ENCODE measurements around the gene GFOD1. TPM values are rescaled to one million over a fixed set of nuclear protein-coding genes. Genes with fewer than 3 reads are reported as not detected.

GFOD1 gene
- total RNA-seq, 4 donors from 2014 or later = 4.7 to 26.6 (median 10.1) TPM

GRCh38 chr6:13452346-13453117 is 34.9 kb downstream of the GFOD1 start:
- Histone ChIP-seq H3K27me3 (no peaks in the 10 kb centered on the region), H3K4me1 (no peaks in the 10 kb centered on the region), H3K9me3 (no peaks in the 10 kb centered on the region), H3K4me3 (no peak overlapping the region), H3K27ac (no peak overlapping the region), H3K36me3 (no peaks in the 10 kb centered on the region)
- DNase-seq = no peak
- TF ChIP-seq POLR2A (IDR thresholded peaks at IDR 0.05) = no peak
- intact Hi-C loops (cut with DNase I; ENCODE audit: low total_unique reads) = no loop called here

DNA sequence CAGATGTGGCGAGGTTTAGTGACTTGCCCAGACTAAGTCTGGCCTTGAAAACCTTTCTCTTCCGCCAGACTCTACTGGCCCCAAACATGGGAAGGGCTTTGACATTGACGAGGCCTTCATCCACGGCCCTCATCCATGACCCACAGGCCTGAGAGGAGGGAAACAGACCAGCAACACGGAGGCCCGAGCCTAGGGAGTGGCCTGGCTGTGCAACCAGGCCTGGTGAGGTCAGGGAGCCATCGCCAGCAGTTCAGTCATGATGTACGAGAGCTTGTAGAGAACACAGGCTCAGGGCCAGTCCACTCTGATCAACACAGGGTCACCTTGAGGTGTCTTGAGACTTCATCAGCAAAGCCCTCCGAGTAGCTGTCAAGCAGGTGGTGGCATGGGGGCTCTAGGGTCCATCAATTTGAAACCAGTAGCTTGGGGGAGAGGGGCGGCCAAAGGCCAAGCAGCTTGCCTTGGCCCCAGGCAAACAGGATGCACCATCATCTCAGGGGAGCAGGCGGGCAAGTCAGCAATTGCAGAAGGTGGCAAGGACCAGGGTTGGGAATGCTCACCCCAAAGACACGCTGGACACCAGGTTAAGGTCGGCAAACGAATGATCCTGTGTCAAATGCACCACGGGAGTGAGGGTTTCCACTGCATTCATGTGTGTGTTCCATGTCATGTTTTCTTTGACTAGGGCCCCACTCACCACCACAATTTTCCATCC is 36.1 kb downstream of the GFOD1 start:
- DNase-seq = no peak
- Histone ChIP-seq H3K27ac (no peak overlapping the region), H3K27me3 (no peaks in the 10 kb centered on the region), H3K36me3 (no peaks in the 10 kb centered on the region), H3K9me3 (no peaks in the 10 kb centered on the region), H3K4me3 (no peak overlapping the region), H3K4me1 (no peaks in the 10 kb centered on the region)
- TF ChIP-seq CTCF (IDR thresholded peaks at IDR 0.05) (no peak), POLR2A (IDR thresholded peaks at IDR 0.05) (no peak)
- intact Hi-C loops (cut with DNase I; ENCODE audit: low total_unique reads) = no loop called here

DNA sequence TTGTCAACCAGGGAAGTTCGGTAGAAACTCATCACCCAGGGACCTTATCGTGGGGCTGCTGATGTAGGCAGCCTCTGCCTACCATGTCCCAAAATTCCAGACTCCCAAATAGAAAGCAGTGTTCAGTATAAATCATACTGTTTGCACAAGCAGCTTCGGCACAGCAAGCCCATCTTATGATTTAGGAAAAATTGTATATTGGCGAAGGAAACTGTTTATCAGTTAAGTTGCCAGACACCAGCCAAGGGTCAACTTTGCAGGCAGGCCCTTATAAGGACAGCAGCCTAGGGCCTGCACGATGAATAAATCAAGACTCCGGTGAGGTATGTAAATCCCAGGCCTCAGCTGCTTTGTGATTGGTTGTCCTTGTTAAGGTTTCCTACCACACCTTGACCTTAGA is 36.8 kb downstream of the GFOD1 start:
- intact Hi-C loops (cut with DNase I; ENCODE audit: low total_unique reads) = no loop called here
- Histone ChIP-seq H3K4me3 (no peak overlapping the region), H3K9me3 (no peaks in the 10 kb centered on the region), H3K36me3 (no peaks in the 10 kb centered on the region), H3K4me1 (no peaks in the 10 kb centered on the region), H3K27ac (peak overlapping the region in 1 of 2 donors; percentile 20), H3K27me3 (no peaks in the 10 kb centered on the region)
- DNase-seq = no peak
- no peak for TF ChIP-seq POLR2A (IDR thresholded peaks at IDR 0.05)
- no peak for TF ChIP-seq CTCF (IDR thresholded peaks at IDR 0.05)

DNA sequence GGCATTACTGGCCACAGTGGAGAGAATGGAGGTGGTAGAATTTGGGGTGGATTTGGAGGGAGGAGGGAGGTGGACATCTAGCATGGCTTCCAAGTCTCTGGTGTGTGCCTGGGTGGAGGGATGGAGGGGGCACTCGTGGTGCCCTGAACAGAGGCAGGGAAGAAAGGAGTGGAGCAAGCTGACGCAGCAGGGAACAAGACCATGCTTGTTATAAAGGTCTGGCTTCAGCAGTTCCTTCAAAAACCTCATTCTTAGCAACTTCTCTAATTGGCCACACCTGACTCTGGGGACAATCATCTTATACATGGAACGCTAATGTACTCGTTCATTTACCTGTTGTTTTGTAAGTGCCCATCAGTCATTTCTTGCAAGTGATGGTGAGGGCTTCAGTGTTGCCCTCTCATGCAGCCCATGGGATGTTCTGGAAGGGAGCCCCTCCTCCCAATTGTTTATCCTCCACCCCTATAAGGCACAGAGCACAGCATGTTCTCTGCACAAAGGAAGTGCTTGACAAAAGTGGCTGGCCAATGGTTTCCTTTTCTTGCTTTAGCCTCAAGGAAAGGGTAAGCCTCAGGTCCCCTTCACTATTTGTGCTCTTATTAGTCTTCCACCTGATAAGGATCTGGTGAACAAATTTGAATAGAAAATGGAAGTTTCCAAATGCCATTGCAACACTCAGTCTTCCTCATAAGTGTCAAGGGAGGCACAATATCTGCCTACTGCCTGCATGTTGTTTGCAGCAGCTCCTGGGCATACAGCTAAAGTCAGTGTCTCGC is 39.3 kb downstream of the GFOD1 start:
- DNase-seq = no peak
- TF ChIP-seq POLR2A (IDR thresholded peaks at IDR 0.05) (peak in 1 of 2 donors; percentile 5), CTCF (IDR thresholded peaks at IDR 0.05) (no peak)
- intact Hi-C loops (cut with DNase I; ENCODE audit: low total_unique reads) = no loop called here
- Histone ChIP-seq H3K27me3 (no peaks in the 10 kb centered on the region), H3K9me3 (no peaks in the 10 kb centered on the region), H3K27ac (peak overlapping the region in 1 of 2 donors; percentile 42), H3K36me3 (no peaks in the 10 kb centered on the region), H3K4me1 (no peaks in the 10 kb centered on the region), H3K4me3 (no peak overlapping the region)

DNA sequence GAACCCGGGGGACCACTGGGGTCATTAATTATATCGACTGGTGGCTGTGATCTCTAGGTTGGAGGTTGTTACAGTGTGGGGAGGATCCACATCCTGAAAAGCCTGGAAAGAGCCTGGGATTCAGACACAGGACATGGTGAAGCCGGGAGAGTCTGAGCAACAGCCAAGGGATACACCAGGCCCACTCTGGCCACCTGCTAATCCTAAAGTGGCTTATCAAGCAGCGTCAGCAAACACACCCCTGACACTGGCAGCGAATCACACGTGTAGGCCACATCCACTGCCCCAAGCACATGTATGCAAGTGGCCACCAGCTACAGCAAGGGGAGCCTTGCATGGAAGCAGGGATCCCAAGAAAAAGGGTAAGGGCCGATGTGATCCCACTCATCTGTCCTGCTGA is 41.0 kb downstream of the GFOD1 start:
- no peaks in the 10 kb centered on the region for H3K36me3 ChIP-seq
- H3K27me3 ChIP-seq = no peaks in the 10 kb centered on the region
- no peaks in the 10 kb centered on the region for H3K4me1 ChIP-seq
- peak overlapping the region; percentile 39 to 69 for H3K27ac ChIP-seq
- H3K4me3 ChIP-seq = no peak overlapping the region
- no peak for TF ChIP-seq POLR2A (IDR thresholded peaks at IDR 0.05)
- TF ChIP-seq CTCF (IDR thresholded peaks at IDR 0.05) = no peak
- no peaks in the 10 kb centered on the region for H3K9me3 ChIP-seq
- intact Hi-C loops (cut with DNase I; ENCODE audit: low total_unique reads) = no loop called here
- DNase-seq = no peak
